Hippocampal formation (tissue), 2 donors: Measurements from ENCODE around the gene DBNDD1.

Source experiments
- DNase-seq, 2 donors: peaks; one replicate each; lab custom pipeline; 2025; lab: John Stamatoyannopoulos, UW

Gene DBNDD1

DNA sequence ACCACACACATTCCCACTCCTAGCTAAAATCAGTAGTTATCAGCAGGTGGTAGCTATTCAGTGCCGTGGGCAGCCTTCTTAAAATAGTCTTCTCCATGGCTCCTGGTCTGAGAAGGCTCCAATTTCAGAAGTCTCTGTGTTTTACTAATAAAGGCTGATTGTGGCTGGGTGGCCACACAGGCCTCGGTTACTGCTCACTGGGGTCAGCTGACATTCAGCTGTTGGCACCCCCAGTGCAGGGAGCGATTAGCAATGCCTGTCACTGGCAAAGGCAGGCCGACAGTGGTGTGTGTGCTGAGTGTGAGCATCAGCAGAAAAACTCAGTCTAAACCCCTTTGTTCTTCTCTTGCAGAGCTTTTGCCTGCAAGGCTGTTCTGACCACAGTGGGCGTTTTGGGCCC, 16.6 kb upstream of the DBNDD1 start:
- no peak for DNase-seq

DNA sequence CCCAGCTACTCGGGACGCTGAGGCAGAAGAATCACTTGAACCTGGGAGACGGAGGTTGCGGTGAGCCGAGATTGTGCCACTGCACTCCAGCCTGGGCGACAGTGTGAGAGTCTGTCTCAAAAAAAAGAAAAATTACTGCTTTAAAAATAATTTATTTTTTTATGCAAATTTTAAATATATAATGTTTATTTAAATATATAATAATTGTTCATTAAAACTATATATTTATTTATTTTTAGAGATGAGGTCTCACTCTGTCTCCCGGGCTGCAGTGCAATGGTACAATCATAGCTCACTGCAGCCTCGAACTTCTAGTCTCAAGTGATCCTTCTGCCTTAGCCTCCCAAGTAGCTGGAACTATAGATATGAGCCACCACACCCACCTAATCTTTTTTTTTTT, 15.2 kb upstream of the DBNDD1 start:
- no peak for DNase-seq

DNA sequence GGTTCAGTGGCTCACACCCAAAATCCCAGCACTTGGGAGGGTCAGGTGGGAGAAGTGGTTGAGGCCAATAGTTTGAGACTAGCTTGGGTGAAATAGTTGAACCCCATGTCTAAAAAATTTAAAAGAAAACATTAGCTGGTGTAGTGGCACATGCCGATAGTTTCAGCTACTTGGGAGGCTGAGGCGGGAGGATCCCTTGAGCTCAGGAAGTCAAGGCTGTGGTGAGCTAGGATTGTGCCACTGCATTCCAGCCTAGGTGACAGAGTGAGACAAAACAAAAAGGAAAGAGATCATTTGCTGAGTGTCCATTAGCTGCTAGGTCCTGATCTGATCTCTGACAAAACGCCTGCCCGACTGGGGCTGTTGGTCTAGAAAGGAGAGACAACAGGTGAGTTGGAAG, 14.1 kb upstream of the DBNDD1 start:
- no peak for DNase-seq

DNA sequence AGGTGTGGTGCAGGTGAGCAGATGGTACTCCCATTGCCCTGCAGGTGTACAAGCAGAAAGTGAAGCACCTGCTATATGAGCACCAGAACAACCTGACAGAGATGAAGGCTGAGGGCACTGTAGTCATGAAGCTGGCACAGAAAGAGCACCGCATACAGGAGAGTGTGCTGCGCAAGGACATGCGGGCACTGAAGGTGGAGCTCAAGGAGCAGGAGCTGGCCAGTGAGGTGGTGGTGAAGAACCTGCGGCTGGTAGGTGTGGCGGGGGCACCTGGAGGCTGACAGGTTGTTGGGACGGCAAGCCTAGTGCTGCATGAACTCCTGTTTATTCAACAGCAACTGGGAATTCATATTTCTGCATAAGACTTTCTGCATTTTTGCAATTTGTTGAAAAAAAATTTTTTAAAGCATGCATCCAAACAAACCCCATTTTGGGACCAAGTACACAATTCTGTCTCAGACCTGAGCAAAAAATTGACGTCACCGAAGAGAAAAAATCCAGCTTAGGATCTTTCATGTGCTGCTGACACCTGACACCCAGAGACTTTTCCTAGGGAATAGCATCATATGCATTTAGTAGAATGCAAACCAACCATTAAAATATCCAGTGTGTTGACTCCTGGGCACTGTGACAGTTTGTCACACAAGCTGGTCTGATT, 13.5 kb upstream of the DBNDD1 start:
- DNase-seq, result no peak

DNA sequence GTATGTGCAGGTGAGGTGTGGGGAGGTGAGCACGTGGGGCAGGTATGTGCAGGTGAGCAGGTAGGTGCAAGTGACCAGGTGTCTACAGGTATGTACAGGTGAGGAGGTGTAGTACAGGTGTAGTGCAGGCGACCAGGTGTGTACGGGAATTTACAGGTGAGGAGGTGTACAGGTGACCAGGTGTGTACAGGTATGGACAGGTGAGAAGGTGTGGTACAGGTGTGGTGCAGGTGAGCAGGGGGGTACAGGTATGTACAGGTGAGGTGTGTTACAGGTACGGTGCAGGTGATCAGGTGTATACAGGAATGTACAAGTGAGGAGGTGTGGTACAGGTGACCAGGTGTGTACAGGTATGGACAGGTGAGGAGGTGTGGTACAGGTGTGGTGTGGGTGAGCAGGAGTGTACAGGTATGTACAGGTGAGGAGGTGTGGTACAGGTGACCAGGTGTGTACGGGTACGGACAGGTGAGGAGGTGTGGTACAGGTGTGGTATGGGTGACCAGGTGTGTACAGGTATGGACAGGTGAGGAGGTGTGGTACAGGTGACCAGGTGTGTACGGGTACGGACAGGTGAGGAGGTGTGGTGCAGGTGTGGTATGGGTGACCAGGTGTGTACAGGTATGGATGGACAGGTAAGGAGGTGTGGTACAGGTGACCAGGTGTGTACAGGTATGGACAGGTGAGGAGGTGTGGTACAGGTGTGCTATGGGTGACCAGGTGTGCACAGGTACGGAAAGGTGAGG, 12.8 kb upstream of the DBNDD1 start:
- DNase-seq, result no peak

DNA sequence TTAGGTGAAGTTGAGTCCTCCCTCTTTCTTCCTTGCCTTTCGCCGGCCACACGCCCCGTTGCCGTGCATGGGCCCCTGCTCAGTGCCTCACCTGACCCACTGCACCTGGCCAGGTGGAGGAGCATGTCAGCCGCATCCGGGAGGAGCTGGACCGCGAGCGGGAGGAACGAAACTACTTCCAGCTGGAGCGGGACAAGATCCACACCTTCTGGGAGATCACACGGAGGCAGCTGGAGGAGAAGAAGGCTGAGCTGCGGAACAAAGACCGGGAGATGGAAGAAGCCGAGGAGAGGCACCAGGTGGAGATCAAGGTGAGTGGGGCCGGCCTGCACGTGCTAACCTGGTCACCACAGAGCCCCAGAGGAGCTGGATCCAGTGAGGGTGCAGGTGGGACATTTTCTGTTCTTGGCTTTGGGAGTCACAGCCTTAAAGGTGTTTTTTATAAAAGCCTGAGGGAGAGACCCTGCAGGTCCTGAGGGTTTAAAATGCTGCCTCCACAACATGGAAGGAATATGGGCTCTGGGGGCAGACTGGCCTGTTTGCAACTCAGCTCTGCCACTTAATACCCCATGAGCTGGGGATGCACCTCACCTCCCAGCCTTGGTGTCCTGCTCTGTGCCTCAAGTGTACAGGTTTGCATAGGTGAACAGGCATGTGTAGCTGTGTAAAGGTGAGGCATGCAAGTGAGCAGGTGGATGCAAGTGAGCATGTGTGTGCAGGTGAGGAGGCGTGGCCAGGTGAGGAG, 12.1 kb upstream of the DBNDD1 start:
- no peak for DNase-seq

DNA sequence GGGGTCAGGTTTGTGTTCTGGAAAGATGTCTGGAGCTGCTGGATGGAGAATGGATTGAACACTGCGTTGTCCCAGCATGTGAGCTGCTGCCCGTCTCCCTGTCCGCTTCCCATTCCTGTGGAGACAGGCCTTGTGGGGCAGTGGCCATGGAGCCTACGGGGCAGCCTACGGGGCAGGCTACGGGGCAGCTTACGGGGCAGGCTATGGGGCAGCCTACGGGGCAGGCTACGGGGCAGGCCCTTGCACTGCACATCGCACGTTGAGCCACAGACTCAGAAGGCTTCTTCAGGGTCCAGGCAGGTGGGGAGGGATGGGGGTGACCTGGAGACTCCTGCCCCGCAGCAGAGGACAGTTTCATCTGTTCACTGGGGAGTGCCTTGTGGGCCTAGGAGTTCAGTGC, 9.7 kb upstream of the DBNDD1 start:
- no peak for DNase-seq

DNA sequence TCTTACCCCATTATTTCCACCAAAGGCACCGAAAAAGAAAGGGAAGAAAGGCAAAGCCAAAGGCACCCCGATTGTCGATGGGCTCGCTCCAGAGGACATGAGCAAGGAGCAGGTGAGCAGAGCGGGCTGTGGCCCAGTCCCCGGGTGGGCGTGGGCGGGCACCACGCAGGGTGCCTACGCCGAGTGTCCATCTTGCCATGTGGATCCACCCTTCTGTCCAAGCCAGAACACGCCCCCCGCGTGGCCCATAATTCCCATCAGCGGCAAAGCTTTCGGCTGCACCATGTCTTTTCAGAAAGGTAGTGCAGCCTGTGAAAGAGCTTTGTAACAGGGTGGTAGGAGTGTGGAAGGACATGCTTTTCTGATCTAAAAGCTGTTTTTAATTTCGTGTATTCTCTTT, 8.4 kb upstream of the DBNDD1 start:
- DNase-seq, result no peak

DNA sequence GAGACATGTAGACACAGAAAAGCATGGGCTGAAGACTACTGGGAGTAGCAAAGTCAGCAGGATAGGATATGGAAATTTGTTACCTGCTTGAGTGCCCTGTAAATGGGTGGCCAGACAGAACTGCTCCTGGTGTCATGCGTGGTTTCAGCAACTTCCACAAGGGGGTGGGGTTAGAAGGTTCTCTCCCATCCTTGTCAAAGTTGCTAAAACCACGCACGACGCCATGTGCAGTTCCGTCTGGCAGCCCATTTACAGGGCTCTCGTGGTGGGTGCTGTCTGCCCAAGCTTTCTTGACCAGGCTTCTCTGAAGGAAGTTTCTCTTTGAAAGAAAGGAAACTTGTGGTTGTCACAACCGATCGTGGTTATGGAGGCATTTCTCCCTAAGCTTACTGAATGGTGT, 6.9 kb upstream of the DBNDD1 start:
- DNase-seq, result no peak

DNA sequence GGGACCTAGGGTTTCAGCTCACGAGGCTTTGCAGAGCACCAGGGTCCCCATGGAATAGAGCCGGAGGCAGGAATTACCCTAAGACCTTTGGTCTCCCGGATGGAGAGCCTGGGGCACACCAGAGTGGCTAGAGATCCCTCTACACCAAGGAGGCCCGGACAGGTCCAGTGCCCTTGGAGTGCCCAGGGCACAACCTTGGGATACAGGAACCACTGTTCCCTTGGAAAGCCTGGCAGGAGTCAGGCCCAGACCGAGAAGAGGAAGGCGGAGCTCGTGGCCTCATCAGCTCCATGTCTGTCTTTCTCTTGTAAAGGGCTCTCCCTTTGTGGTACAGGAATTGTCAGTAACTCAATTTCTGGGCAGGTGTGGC, 3.8 kb upstream of the DBNDD1 start:
- DNase-seq, result no peak

DNA sequence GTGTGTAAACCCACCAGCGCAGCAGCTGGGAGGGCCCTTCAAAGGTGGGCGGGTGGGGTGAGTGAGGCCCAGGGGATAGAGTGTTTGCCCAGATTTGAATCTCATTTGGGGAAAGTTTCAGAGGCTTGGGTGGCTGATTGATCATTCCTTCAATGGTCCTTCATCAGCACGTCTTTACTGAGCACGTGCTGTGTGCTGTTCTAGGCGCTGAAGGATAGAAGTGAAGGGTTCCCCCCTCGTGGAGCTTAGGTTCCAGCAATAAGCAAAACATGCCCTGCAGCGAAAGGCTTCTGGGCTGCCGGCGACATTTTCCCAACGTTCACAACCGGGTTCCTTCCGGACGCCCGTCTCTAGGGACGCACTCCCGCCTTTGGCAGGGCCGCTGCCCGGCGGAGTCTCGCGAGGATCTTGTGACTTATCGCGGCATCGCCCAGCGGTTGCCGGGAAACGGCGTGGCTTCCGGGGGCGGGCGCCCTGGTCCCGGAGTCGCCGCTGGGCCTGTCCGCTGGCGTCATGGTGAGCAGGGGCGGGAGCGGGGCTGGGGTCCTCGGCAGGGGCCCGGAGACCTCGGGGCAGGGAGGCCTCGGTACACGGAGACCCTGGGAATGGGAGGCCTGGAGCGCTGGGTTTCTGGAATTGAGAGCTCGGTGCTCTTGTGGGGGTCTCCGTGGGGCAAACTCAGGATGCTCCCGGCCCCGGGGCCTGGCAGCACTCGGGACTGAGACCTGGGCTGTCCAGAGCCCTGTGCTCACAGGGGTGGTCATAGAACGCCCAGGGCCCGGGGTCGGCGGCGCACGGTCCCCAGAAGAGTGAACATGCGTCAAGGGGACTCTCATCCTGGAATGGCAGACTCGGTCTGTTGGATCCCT, 3.2 kb upstream of the DBNDD1 start:
- peak; percentile 76 to 85 for DNase-seq

DNA sequence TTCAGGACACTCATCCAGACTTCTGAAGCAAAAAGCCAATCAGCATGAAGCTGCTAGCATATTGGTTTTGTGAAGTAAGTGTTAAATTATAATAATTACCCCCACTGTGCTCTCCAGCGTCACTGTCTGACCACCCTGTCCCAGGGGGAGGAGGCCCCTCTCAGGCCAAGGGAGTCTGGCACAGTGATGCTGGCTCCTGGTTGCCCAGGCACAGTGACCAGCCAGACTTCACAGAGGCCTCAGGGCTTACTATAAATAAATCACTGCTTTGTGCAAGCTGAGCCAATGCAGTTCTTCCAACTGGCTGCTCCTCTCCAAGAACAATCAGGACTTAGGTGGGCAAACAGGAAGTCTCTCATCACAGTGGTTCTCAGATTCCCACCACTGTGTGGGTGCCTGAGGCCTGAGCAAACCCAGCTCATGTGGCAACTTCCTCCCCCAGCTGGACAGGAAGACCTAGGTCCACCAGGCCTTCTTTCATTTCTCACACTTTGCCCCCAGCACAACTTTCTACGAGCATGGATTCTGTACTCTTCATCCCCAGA, 1.7 kb upstream of the DBNDD1 start:
- peak; percentile 33 to 61 for DNase-seq

DNA sequence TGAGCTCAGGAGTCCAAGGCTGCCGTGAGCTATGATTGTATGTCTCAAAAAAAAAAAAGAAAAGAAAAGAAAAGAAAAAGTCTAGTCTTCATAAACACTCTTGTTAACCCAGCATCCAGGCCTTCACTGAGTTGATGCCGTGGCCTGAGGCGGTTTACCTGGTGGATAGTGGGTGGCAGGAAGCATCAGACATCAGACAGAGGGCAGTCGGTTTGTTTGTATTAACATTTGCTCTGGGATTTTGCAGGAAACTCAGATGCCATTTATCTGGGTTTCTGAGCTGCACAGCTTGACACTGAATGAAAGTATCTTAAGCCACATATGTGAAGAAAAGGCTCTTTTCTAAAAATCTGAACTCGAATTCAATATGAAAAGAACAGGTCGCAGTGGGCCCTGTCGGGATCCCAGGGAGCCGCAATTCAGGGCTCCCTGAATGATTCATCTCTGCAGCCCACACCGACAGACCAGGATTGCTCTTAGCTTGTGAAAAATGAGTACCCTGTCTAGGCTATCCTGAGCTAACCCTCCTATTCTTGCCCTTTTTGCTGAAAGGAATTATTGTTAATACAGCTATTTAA, 1.1 kb upstream of the DBNDD1 start:
- DNase-seq, result peak in 1 of 2 donors; percentile 61

DNA sequence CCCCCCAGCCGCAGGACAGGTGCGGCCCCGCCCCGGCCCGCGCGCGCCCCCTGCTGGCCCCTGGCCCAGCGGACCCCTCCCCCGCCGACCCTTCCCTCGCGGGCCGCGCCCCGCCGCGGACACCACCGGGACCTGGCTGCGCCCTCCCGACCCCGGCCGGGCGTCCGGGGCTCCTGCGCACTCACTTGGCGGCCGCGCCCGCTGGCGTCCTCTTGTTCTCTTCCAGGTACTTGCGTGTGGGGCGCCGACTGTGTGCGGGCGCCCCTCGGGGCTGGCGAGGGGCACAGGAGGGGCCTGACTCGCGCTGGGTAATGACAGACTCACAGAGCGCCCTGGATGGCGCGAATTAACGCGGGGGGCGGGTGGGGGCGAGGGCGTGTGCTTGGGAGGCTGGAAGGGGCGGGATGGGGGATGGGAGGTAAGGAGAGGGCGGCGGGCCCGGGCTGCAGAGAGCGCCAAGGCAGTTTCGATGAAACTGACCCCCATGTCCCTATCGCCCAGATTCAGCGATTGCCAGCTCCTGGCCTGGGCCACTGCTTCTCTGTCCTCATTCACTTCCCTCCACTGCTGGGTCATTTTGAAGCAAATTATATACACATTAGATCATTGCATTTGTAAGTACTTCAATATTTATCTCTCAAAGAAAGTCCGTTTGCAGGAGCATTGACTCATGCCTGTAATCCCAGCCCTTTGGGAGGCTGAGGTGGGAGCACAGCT, 445 bp upstream of the DBNDD1 start:
- DNase-seq, result no peak

DNA sequence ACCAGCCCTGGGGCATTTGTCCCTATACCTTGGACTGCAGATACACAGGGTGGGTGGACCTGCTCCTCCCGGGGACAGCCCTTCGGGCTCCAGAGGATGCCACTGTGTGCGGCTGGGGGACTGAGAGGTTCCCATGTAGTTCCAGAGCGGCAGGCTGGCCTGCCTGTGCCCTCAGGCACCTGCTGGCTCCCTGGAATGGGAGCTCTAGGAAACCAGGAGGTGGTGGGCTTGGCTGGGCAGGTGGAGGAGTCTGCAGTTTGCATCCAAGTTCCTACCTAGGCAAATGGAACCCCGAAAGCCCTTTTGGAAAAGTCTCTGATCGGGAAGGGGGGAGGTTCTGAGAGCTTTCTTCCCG, 982 bp downstream of the DBNDD1 start:
- DNase-seq, result no peak

DNA sequence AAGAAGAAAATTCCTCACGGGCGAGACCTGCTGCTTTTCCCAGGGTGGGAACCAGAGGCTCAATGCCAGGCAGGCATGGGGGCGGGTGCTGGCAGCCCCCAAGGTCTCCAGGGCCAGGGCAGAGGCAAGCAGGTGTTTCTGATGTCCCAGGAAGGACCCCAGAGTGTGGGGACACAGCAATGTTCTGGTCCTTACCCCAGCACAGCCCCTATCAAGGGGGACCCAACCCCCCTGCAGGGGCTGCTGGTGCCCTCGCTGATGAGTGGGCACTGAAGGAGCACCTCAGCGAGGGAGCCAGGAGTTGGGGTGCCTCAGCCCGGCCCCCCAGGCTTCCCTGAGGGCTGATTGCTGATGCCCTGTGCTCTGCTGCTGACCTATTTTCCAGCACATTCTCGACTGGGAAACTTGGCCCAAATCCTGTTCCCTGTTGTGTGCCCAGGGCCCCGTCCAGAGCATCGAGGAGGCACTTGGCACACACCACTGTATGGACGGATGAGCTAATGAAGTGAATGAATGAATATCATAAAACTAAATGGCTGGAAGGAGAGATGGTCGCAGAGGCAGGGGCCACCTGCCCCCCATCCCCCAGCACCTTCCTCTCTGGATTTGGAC, 2.8 kb downstream of the DBNDD1 start:
- no peak for DNase-seq

DNA sequence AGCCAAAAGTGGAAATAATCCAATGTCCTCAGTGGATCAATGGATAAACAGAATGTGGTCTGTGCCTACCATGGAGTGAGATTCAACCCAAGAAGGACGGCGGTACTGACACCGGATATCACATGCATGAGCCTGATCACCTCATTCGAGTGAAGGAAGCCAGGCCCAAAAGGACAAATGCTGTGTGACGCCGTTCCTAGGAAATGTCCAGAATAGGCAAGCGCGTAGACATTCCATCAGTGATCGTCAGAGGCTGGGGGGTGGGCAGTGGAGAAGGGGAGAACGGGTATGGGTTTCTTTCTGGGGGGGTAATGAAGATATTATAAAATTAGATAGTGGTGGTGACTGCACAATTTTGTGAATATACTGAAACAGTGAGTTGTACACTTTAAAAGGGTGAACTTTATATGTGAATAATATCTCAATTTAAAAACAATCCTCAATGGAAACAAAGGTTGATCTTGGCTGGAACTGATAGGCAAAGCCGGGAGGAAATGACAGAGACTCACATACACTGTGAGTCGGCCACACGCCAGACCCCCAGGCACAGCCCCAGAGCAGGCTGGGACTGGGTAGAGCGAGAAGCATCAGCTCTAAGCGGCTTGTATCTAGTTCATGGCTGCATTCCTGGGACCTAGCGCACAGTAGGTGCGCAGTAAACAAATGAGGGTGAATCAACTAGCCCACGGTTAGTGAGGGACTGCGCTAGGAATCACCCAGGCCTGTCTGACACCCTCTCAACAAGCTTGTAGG, 3.5 kb downstream of the DBNDD1 start:
- no peak for DNase-seq

DNA sequence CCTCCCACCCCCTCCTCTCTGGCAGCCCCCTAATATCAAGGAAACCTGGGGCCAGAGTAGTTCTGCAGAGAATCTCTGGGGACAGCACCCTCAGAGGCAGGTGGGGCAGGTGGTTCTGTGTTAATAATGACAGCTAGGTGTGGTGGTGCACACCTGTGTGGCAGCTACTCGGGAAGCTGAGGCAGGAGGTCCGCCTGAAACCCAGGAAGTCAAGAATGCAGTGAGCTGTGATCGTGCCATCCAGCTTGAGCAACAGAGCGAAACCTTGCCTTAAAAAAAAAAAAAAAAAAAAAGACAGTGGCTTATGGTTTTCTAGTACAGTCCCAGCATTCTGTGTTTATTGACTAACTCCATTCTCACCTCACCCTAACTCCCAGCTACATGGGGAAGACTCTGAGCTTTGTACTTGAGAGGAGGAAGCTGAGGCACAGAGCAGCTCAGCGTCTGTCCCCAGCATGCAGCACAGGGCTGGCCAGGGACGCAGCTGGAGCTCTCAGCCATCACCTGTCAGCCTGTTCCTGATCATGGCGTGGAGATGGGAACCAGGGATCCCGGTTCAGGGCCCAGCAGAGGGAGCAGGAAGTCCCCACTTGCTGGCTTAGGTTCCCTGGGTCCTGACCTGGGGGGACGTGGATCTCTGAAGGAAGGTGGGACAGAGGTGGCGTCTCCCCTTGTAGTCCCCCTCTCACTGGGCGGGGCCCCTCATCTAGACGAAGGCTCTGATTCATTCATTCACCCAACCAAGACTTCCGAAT, 6.1 kb downstream of the DBNDD1 start:
- DNase-seq, result no peak

DNA sequence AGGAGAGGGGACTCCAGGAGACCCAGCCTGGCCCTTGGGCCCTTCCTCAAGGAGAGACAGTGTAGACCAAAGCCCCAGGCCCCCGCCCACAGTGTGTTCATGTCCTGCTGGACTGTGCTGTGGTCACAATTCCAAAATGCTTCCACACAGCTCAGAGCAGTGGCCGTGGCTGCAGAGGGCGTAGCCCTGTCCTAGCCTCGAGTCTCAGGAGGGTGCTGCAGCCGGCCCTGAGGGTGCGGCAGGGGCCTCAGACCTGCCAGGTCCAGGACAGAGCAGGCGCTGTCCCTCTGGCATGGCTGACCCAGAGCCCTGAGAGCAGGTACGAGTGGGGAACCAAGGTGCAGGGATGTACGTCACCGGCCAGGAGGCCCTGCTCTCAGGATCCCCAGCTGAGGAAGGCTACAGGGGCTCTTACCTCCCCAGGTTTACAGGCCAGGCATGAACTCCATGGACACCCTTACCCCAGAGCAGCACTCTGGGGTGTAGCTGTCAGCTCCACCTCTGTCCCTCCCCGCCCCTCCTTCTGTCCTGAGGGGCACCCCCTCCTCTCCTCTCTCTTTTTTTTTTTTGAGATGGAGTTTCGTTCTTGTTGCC, 7.3 kb downstream of the DBNDD1 start:
- no peak for DNase-seq
